ENCODE data around the gene ATPAF2.

The ATPAF2 gene

GRCh38 chr17:18028952-18029540 lies 9.9 kb downstream of the ATPAF2 start:
- no peak overlapping the region for H3K23ac ChIP-seq (ENCODE audit: low read depth, low read length, poor library complexity)
- no peak overlapping the region for H2BK5ac ChIP-seq (ENCODE audit: low read length)
- no peak overlapping the region for H2BK15ac ChIP-seq (ENCODE audit: low read length)
- peaks cover 4 to 9% of the 10 kb centered on the region in 2 donors for H3K36me3 ChIP-seq (replicated peaks in 1 of 2; ENCODE audit: control insufficient read depth in 2 of 2, insufficient read depth in 2 of 2, low read length in 2 of 2)
- DNase-seq (ENCODE audit: low spot score): no peak
- H3K9me3 ChIP-seq (replicated peaks in 1 of 2; ENCODE audit: control insufficient read depth in 2 of 2, insufficient read depth in 1 of 2, low read depth in 1 of 2, low read length in 2 of 2): no peaks in the 10 kb centered on the region
- H2AK5ac ChIP-seq (ENCODE audit: low read depth, low read length): no peak overlapping the region
- H3K4me2 ChIP-seq (ENCODE audit: insufficient read depth, low read length, poor library complexity, severe bottlenecking): no peak overlapping the region
- H2BK12ac ChIP-seq (ENCODE audit: low read length): no peak overlapping the region
- no peak overlapping the region for H4K91ac ChIP-seq (ENCODE audit: low read depth, low read length, poor library complexity)
- H3K79me1 ChIP-seq (ENCODE audit: low read depth, low read length): no peaks in the 10 kb centered on the region
- no peak overlapping the region for H3K4me3 ChIP-seq (ENCODE audit: low read length in 2 of 2)
- H3K9ac ChIP-seq (ENCODE audit: low read depth, low read length, poor library complexity): no peak overlapping the region
- H2AFZ ChIP-seq (ENCODE audit: low read length): no peak overlapping the region
- H4K8ac ChIP-seq (ENCODE audit: low read depth, low read length): no peak overlapping the region
- H3K14ac ChIP-seq (ENCODE audit: low read length): no peak overlapping the region
- no peaks in the 10 kb centered on the region for H3K27me3 ChIP-seq (ENCODE audit: control insufficient read depth in 3 of 3, insufficient read depth in 3 of 3, low read depth in 1 of 3, low read length in 3 of 3)
- no CpG with 5 or more reads among the region's 8 CpGs for whole genome bisulfite sequencing, 2 donors (ENCODE audit: extremely low coverage in 2 of 2, insufficient read length in 2 of 2, insufficient replicate concordance in 1 of 2)
- no peak overlapping the region for H3K4ac ChIP-seq (ENCODE audit: low read length)
- H2BK120ac ChIP-seq (ENCODE audit: low read depth, low read length): no peak overlapping the region
- H3K18ac ChIP-seq (ENCODE audit: low read length): no peak overlapping the region
- peaks cover 2 to 3% of the 10 kb centered on the region in 2 donors for H3K4me1 ChIP-seq (ENCODE audit: control insufficient read depth in 2 of 2, insufficient read depth in 1 of 2, low read depth in 1 of 2, low read length in 2 of 2)
- no peak overlapping the region for H3K27ac ChIP-seq (replicated peaks; ENCODE audit: low read length)

GRCh38 chr17:18028114-18028951 lies 10.6 kb downstream of the ATPAF2 start:
- no peaks in the 10 kb centered on the region for H3K79me1 ChIP-seq (ENCODE audit: low read depth, low read length)
- H4K8ac ChIP-seq (ENCODE audit: low read depth, low read length): no peak overlapping the region
- no peak overlapping the region for H3K4me3 ChIP-seq (ENCODE audit: low read length in 2 of 2)
- H3K27ac ChIP-seq (replicated peaks; ENCODE audit: low read length): no peak overlapping the region
- H2BK12ac ChIP-seq (ENCODE audit: low read length): no peak overlapping the region
- H2AK5ac ChIP-seq (ENCODE audit: low read depth, low read length): no peak overlapping the region
- no peak overlapping the region for H3K4me2 ChIP-seq (ENCODE audit: insufficient read depth, low read length, poor library complexity, severe bottlenecking)
- no peak overlapping the region for H2AFZ ChIP-seq (ENCODE audit: low read length)
- DNase-seq (ENCODE audit: low spot score): no peak
- no peaks in the 10 kb centered on the region for H3K27me3 ChIP-seq (ENCODE audit: control insufficient read depth in 3 of 3, insufficient read depth in 3 of 3, low read depth in 1 of 3, low read length in 3 of 3)
- H3K36me3 ChIP-seq (replicated peaks in 1 of 2; ENCODE audit: control insufficient read depth in 2 of 2, insufficient read depth in 2 of 2, low read length in 2 of 2): peaks cover 4 to 9% of the 10 kb centered on the region in 2 donors
- no peak overlapping the region for H4K91ac ChIP-seq (ENCODE audit: low read depth, low read length, poor library complexity)
- no peak overlapping the region for H2BK5ac ChIP-seq (ENCODE audit: low read length)
- H3K9me3 ChIP-seq (replicated peaks in 1 of 2; ENCODE audit: control insufficient read depth in 2 of 2, insufficient read depth in 1 of 2, low read depth in 1 of 2, low read length in 2 of 2): no peaks in the 10 kb centered on the region
- H2BK120ac ChIP-seq (ENCODE audit: low read depth, low read length): no peak overlapping the region
- H3K9ac ChIP-seq (ENCODE audit: low read depth, low read length, poor library complexity): no peak overlapping the region
- H3K4ac ChIP-seq (ENCODE audit: low read length): no peak overlapping the region
- no peak overlapping the region for H3K23ac ChIP-seq (ENCODE audit: low read depth, low read length, poor library complexity)
- no peak overlapping the region for H3K14ac ChIP-seq (ENCODE audit: low read length)
- no peak overlapping the region for H3K18ac ChIP-seq (ENCODE audit: low read length)
- H2BK15ac ChIP-seq (ENCODE audit: low read length): no peak overlapping the region
- no CpG with 5 or more reads among the region's 11 CpGs for WGBS, 2 donors (ENCODE audit: extremely low coverage in 2 of 2, insufficient read length in 2 of 2, insufficient replicate concordance in 1 of 2)
- peaks cover 2 to 3% of the 10 kb centered on the region in 2 donors for H3K4me1 ChIP-seq (ENCODE audit: control insufficient read depth in 2 of 2, insufficient read depth in 1 of 2, low read depth in 1 of 2, low read length in 2 of 2)

- H3K27ac ChIP-seq (replicated peaks; ENCODE audit: low read length): no peak overlapping the region
These were observed 11.7 kb downstream of the ATPAF2 start for GRCh38 chr17:18027280-18027679.

More at GRCh38 chr17:18027280-18027679, 11.7 kb downstream of the ATPAF2 start:
- Histone ChIP-seq H2BK12ac (ENCODE audit: low read length) (no peak overlapping the region), H4K91ac (ENCODE audit: low read depth, low read length, poor library complexity) (no peak overlapping the region), H2AFZ (ENCODE audit: low read length) (no peak overlapping the region), H2BK15ac (ENCODE audit: low read length) (no peak overlapping the region), H2BK120ac (ENCODE audit: low read depth, low read length) (no peak overlapping the region), H3K4me2 (ENCODE audit: insufficient read depth, low read length, poor library complexity, severe bottlenecking) (no peak overlapping the region), H3K27me3 (ENCODE audit: control insufficient read depth in 3 of 3, insufficient read depth in 3 of 3, low read depth in 1 of 3, low read length in 3 of 3) (no peaks in the 10 kb centered on the region), H3K4me3 (ENCODE audit: low read length in 2 of 2) (peak overlapping the region in 1 of 2 donors; percentile 57), H3K18ac (ENCODE audit: low read length) (no peak overlapping the region), H3K14ac (ENCODE audit: low read length) (no peak overlapping the region), H3K9me3 (replicated peaks in 1 of 2; ENCODE audit: control insufficient read depth in 2 of 2, insufficient read depth in 1 of 2, low read depth in 1 of 2, low read length in 2 of 2) (no peaks in the 10 kb centered on the region), H3K9ac (ENCODE audit: low read depth, low read length, poor library complexity) (no peak overlapping the region), H2AK5ac (ENCODE audit: low read depth, low read length) (no peak overlapping the region), H3K4ac (ENCODE audit: low read length) (no peak overlapping the region), H3K23ac (ENCODE audit: low read depth, low read length, poor library complexity) (no peak overlapping the region), H3K36me3 (replicated peaks in 1 of 2; ENCODE audit: control insufficient read depth in 2 of 2, insufficient read depth in 2 of 2, low read length in 2 of 2) (peaks cover 4 to 9% of the 10 kb centered on the region in 2 donors), H4K8ac (ENCODE audit: low read depth, low read length) (no peak overlapping the region), H3K79me1 (ENCODE audit: low read depth, low read length) (no peaks in the 10 kb centered on the region), H2BK5ac (ENCODE audit: low read length) (no peak overlapping the region), H3K4me1 (ENCODE audit: control insufficient read depth in 2 of 2, insufficient read depth in 1 of 2, low read depth in 1 of 2, low read length in 2 of 2) (peaks cover 2 to 3% of the 10 kb centered on the region in 2 donors)
- DNase-seq (ENCODE audit: low spot score): no peak
- WGBS, 2 donors (ENCODE audit: extremely low coverage in 2 of 2, insufficient read length in 2 of 2, insufficient replicate concordance in 1 of 2): no CpG with 5 or more reads among the region's 6 CpGs

All from neuronal stem cell (in vitro differentiated cells).